WTC11 (cell line): ENCODE measurements around the gene TMEM205. TPM values are rescaled to one million over a fixed set of nuclear protein-coding genes. Genes with fewer than 3 reads are reported as not detected.

Experiments
- ATAC-seq: fragments of 200-7000 bp; cut with Tn5 transposase; 2 replicates; pipeline ENCODE4 v1.10.0; 2021; ENCODE audit warnings: mild to moderate bottlenecking, moderate library complexity
- CTCF ChIA-PET: fragments of 300-600 bp; sonication (Branson Sonifier 250); formaldehyde crosslinking; loops from one replicate; lab custom pipeline; 2021; ENCODE audit warnings: antibody characterized with exemption; lab: Charles Lee
- POLR2A ChIA-PET: fragments of 350-600 bp; sonication (Branson Sonifier 250); formaldehyde crosslinking; loops from one replicate; lab custom pipeline; 2021; ENCODE audit warnings: antibody characterized with exemption; lab: Charles Lee
- DNase-seq: peaks from one replicate; pipeline ENCODE4 v3.0.0; 2021; ENCODE audit warnings: low spot score
- H3K27ac Mint-ChIP-seq: 2 replicates; pipeline ENCODE4 v1.8.0; 2021; ENCODE audit warnings: mixed read lengths
- H3K27me3 Mint-ChIP-seq: 2 replicates; pipeline ENCODE4 v1.8.0; 2021; ENCODE audit warnings: low read depth, mild to moderate bottlenecking, moderate library complexity, mixed read lengths
- H3K36me3 Mint-ChIP-seq: 2 replicates; pipeline ENCODE4 v1.8.0; 2021; ENCODE audit warnings: mixed read lengths
- H3K4me1 Mint-ChIP-seq: 2 replicates; pipeline ENCODE4 v1.8.0; 2022; ENCODE audit warnings: mixed read lengths
- H3K4me3 Mint-ChIP-seq: 2 replicates; pipeline ENCODE4 v1.8.0; 2021; ENCODE audit warnings: mild to moderate bottlenecking, moderate library complexity, mixed read lengths
- H3K9me3 Mint-ChIP-seq: 2 replicates; pipeline ENCODE4 v1.8.0; 2021; ENCODE audit warnings: mixed read lengths
- ATF1 ChIP-seq: sonication (generic); formaldehyde crosslinking; IDR thresholded peaks from 2 replicates; pipeline ENCODE4 v1.8.1; 2023; ENCODE audit warnings: mild to moderate bottlenecking, moderate library complexity, missing genetic modification reagents
- ATF2 ChIP-seq: sonication (generic); formaldehyde crosslinking; IDR thresholded peaks from 2 replicates; pipeline ENCODE4 v1.8.1; 2022; ENCODE audit warnings: low read depth, missing genetic modification reagents, borderline replicate concordance
- E2F1 ChIP-seq: sonication (generic); formaldehyde crosslinking; IDR thresholded peaks from 2 replicates; pipeline ENCODE4 v1.8.0; 2022; ENCODE audit warnings: mild to moderate bottlenecking, missing genetic modification reagents
- GRHL2 ChIP-seq: fragments of 250-450 bp; sonication (Bioruptor Pico); IDR thresholded peaks from 2 replicates; pipeline ENCODE4 v1.8.0; 2022; ENCODE audit warnings: mild to moderate bottlenecking, moderate library complexity; ENCODE audit not compliant: insufficient replicate concordance, severe bottlenecking
- MXD4 ChIP-seq: fragments of 250-450 bp; sonication (Bioruptor Pico); IDR thresholded peaks from 2 replicates; pipeline ENCODE4 v1.8.0; 2021; ENCODE audit warnings: mild to moderate bottlenecking, moderate library complexity, borderline replicate concordance
- PRRX2 ChIP-seq: fragments of 250-450 bp; sonication (Bioruptor Pico); IDR thresholded peaks from 2 replicates; pipeline ENCODE4 v1.8.0; 2021; ENCODE audit warnings: mild to moderate bottlenecking
- RELA ChIP-seq: sonication (generic); formaldehyde crosslinking; IDR thresholded peaks from 2 replicates; pipeline ENCODE4 v1.8.1; 2022; ENCODE audit warnings: missing genetic modification reagents, mild to moderate bottlenecking, borderline replicate concordance
- RORB ChIP-seq: fragments of 250-450 bp; sonication (Bioruptor Pico); IDR thresholded peaks from 2 replicates; pipeline ENCODE4 v1.9.0; 2021; ENCODE audit warnings: mild to moderate bottlenecking
- SOX15 ChIP-seq: fragments of 250-450 bp; sonication (Bioruptor Pico); IDR thresholded peaks from 2 replicates; pipeline ENCODE4 v1.9.0; 2021; ENCODE audit warnings: mild to moderate bottlenecking
- TCF7 ChIP-seq: sonication (generic); formaldehyde crosslinking; IDR thresholded peaks from 2 replicates; pipeline ENCODE4 v1.8.0; 2022; ENCODE audit warnings: mild to moderate bottlenecking, low read depth, missing genetic modification reagents, moderate library complexity
- TEAD1 ChIP-seq: sonication (generic); formaldehyde crosslinking; IDR thresholded peaks from 2 replicates; pipeline ENCODE4 v1.8.0; 2022; ENCODE audit warnings: mild to moderate bottlenecking, missing genetic modification reagents
- TEAD4 ChIP-seq: sonication (generic); formaldehyde crosslinking; IDR thresholded peaks from 2 replicates; pipeline ENCODE4 v1.8.0; 2022; ENCODE audit warnings: mild to moderate bottlenecking, missing genetic modification reagents
- ZNF263 ChIP-seq: sonication (generic); formaldehyde crosslinking; IDR thresholded peaks from 2 replicates; pipeline ENCODE4 v1.8.1; 2022; ENCODE audit warnings: low read depth, mild to moderate bottlenecking, moderate library complexity, missing genetic modification reagents
- ZNF281 ChIP-seq: sonication (generic); formaldehyde crosslinking; IDR thresholded peaks from 2 replicates; pipeline ENCODE4 v1.8.0; 2023; ENCODE audit warnings: mild to moderate bottlenecking, missing genetic modification reagents
- ZNF671 ChIP-seq: fragments of 250-450 bp; sonication (Bioruptor Pico); IDR thresholded peaks from 2 replicates; pipeline ENCODE4 v1.8.0; 2021; ENCODE audit warnings: mild to moderate bottlenecking
- total RNA-seq: library from RNA; stranded (reverse); gene quantifications from 3 replicates; pipeline ENCODE4 v1.2.3, GENCODE V29; 2021
- TF ChIP-seq, protein P1 (sequence below): sonication (generic); formaldehyde crosslinking; IDR thresholded peaks from 2 replicates; pipeline ENCODE4 v1.8.0; 2022; ENCODE audit warnings: mild to moderate bottlenecking, missing genetic modification reagents
- TF ChIP-seq, protein P2 (sequence below): fragments of 250-450 bp; sonication (Bioruptor Pico); conservative IDR thresholded peaks from 2 replicates; pipeline ENCODE4 v1.9.0; 2021; ENCODE audit warnings: mild to moderate bottlenecking
- TF ChIP-seq, protein P3 (sequence below): sonication (generic); formaldehyde crosslinking; conservative IDR thresholded peaks from 2 replicates; pipeline ENCODE4 v1.8.1; 2022; ENCODE audit warnings: mild to moderate bottlenecking, missing genetic modification reagents
- TF ChIP-seq, protein P4 (sequence below): fragments of 250-450 bp; sonication (Bioruptor Pico); IDR thresholded peaks from 2 replicates; pipeline ENCODE4 v1.9.0; 2021; ENCODE audit warnings: mild to moderate bottlenecking, borderline replicate concordance
- TF ChIP-seq, protein P5 (sequence below): sonication (generic); formaldehyde crosslinking; conservative IDR thresholded peaks from 2 replicates; pipeline ENCODE4 v1.8.1; 2023; ENCODE audit warnings: mild to moderate bottlenecking, low read depth, missing genetic modification reagents, moderate library complexity

TMEM205 gene
- total RNA-seq, 1 experiment from 2014 or later = 69.9 TPM

DNA sequence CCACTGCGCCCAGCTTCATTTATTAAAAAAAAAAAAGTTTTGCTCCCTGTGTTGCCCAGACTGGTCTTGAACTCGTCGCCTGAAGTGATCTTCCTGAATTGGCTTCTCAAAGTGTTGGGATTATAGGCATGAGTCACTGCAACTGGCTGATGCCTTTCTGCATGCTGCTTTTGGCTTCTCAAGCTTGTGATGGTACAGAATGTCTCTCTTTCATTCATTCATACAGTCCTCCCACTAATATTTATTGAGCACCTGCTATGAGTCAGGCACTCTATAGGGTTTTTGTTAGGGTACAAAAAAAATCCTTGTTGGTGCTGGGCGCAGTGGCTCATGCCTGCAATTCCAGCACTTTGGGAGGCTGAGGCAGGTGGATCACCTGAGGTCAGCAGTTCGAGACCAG is 41.1 kb downstream of the TMEM205 start:
- no peak for ATAC-seq
- no peak overlapping the region for H3K27ac Mint-ChIP-seq
- no peak for TF ChIP-seq TEAD4
- no peak for TF ChIP-seq TCF7 (CRISPR knock-in tag)
- no peak for TF ChIP-seq E2F1
- no peak for TF ChIP-seq RELA
- TF ChIP-seq SOX15 (CRISPR knock-in tag) = no peak
- no peak for TF ChIP-seq ZNF671
- no peak for TF ChIP-seq TEAD1 (CRISPR knock-in tag)
- no peak for TF ChIP-seq ZNF281 (CRISPR knock-in tag)
- no peak for TF ChIP-seq MXD4
- no peak for TF ChIP-seq ZNF263 (CRISPR knock-in tag)
- TF ChIP-seq, protein P1, sequence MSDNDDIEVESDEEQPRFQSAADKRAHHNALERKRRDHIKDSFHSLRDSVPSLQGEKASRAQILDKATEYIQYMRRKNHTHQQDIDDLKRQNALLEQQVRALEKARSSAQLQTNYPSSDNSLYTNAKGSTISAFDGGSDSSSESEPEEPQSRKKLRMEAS (CRISPR knock-in tag) = no peak
- TF ChIP-seq RORB = no peak
- TF ChIP-seq, protein P2, sequence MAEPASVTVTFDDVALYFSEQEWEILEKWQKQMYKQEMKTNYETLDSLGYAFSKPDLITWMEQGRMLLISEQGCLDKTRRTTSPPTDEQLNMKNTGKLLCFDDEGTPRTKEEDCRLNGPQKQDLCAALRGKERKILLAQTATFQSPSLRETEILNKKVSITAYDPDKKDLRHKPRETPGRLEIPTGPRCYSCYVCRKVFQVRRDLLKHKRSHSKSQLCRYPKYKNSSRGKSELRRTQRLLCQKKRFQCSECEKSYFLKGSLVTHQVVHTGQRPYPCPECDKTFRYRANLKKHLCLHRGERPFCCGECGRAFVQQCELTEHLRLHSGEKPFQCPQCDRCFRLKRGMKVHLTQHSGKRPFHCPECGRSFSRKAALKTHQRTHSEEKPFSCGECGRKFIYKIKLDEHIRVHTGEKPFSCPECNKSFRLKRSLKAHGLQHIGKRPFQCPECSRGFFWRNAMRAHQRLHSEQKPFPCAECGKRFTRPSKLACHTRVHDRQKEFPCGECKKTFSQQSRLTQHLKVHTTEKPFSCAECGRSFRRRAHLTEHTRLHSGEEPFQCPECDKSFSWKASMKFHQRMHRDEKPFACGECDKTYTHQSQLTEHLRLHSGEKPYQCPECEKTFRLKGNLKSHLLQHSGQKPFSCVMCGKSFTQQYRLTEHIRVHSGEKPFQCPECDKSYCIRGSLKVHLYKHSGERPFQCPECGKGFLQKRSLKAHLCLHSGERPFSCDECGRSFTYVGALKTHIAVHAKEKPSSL (CRISPR knock-in tag) = no peak
- TF ChIP-seq, all 79 proteins: peak for 0
- Mint-ChIP-seq H3K36me3 (no peaks in the 10 kb centered on the region), H3K27me3 (no peaks in the 10 kb centered on the region), H3K9me3 (no peaks in the 10 kb centered on the region), H3K4me3 (no peak overlapping the region), H3K4me1 (no peaks in the 10 kb centered on the region)
- ChIA-PET POLR2A (no interaction called here), CTCF (interaction anchor here (0.9 to 5.4 kb wide), 3 partner anchors 11 to 17 kb away, joined by 3 to 42 read pairs (median 4); no protein-coding TSS in a partner anchor)
- DNase-seq = no peak

- no peaks in the 10 kb centered on the region for H3K9me3 Mint-ChIP-seq
- H3K4me3 Mint-ChIP-seq = no peak overlapping the region
- POLR2A ChIA-PET = no interaction called here
- CTCF ChIA-PET = no interaction called here
- H3K36me3 Mint-ChIP-seq = no peaks in the 10 kb centered on the region
- H3K27me3 Mint-ChIP-seq = no peaks in the 10 kb centered on the region; the same call in 1 of the 2 replicates
- DNase-seq = no peak
- no peak overlapping the region for H3K27ac Mint-ChIP-seq
- 0 out of 2 replicates have a peak, but pooled peaks cover 5% of the 10 kb centered on the region for H3K4me1 Mint-ChIP-seq
- TF ChIP-seq PRRX2 (CRISPR knock-in tag) (no peak), ATF2 (no peak), ATF1 (CRISPR knock-in tag) (no peak), RELA (no peak), ZNF263 (CRISPR knock-in tag) (no peak), GRHL2 (CRISPR knock-in tag) (no peak)
- TF ChIP-seq, protein P3, sequence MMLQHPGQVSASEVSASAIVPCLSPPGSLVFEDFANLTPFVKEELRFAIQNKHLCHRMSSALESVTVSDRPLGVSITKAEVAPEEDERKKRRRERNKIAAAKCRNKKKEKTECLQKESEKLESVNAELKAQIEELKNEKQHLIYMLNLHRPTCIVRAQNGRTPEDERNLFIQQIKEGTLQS (CRISPR knock-in tag) = no peak
- TF ChIP-seq, protein P4, sequence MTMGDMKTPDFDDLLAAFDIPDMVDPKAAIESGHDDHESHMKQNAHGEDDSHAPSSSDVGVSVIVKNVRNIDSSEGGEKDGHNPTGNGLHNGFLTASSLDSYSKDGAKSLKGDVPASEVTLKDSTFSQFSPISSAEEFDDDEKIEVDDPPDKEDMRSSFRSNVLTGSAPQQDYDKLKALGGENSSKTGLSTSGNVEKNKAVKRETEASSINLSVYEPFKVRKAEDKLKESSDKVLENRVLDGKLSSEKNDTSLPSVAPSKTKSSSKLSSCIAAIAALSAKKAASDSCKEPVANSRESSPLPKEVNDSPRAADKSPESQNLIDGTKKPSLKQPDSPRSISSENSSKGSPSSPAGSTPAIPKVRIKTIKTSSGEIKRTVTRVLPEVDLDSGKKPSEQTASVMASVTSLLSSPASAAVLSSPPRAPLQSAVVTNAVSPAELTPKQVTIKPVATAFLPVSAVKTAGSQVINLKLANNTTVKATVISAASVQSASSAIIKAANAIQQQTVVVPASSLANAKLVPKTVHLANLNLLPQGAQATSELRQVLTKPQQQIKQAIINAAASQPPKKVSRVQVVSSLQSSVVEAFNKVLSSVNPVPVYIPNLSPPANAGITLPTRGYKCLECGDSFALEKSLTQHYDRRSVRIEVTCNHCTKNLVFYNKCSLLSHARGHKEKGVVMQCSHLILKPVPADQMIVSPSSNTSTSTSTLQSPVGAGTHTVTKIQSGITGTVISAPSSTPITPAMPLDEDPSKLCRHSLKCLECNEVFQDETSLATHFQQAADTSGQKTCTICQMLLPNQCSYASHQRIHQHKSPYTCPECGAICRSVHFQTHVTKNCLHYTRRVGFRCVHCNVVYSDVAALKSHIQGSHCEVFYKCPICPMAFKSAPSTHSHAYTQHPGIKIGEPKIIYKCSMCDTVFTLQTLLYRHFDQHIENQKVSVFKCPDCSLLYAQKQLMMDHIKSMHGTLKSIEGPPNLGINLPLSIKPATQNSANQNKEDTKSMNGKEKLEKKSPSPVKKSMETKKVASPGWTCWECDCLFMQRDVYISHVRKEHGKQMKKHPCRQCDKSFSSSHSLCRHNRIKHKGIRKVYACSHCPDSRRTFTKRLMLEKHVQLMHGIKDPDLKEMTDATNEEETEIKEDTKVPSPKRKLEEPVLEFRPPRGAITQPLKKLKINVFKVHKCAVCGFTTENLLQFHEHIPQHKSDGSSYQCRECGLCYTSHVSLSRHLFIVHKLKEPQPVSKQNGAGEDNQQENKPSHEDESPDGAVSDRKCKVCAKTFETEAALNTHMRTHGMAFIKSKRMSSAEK (CRISPR knock-in tag) = no peak
- TF ChIP-seq, protein P5, sequence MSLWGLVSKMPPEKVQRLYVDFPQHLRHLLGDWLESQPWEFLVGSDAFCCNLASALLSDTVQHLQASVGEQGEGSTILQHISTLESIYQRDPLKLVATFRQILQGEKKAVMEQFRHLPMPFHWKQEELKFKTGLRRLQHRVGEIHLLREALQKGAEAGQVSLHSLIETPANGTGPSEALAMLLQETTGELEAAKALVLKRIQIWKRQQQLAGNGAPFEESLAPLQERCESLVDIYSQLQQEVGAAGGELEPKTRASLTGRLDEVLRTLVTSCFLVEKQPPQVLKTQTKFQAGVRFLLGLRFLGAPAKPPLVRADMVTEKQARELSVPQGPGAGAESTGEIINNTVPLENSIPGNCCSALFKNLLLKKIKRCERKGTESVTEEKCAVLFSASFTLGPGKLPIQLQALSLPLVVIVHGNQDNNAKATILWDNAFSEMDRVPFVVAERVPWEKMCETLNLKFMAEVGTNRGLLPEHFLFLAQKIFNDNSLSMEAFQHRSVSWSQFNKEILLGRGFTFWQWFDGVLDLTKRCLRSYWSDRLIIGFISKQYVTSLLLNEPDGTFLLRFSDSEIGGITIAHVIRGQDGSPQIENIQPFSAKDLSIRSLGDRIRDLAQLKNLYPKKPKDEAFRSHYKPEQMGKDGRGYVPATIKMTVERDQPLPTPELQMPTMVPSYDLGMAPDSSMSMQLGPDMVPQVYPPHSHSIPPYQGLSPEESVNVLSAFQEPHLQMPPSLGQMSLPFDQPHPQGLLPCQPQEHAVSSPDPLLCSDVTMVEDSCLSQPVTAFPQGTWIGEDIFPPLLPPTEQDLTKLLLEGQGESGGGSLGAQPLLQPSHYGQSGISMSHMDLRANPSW (CRISPR knock-in tag) = no peak
- TF ChIP-seq, all 79 proteins: peak for 0
- ATAC-seq = no peak
Measured at GRCh38 chr19:11300811-11301120, 45.3 kb downstream of the TMEM205 start.
